Keratinocyte (primary cell): ENCODE data around the gene TIMD4. TPM values are rescaled to one million over a fixed set of nuclear protein-coding genes. Genes with fewer than 3 reads are reported as not detected.

ENCODE experiments used
- DNase-seq: peaks from one replicate; pipeline ENCODE4 v3.0.0-alpha.2; 2011; ENCODE audit warnings: low read depth, missing footprints, low spot score
- FAIRE-seq: peaks from 2 replicates; lab custom pipeline; 2011; peaks lifted over from hg19 to GRCh38; lab: Jason Lieb, UNC
- H2AFZ ChIP-seq: 2 replicates; pipeline ENCODE4 v1.6.0; 2012; ENCODE audit warnings: low read length, control low read depth, inconsistent platforms; ENCODE audit not compliant: control insufficient read depth
- H3K27ac ChIP-seq: 2 replicates; pipeline ENCODE4 v1.5.1; 2011; ENCODE audit warnings: low read length; ENCODE audit not compliant: control insufficient read depth, insufficient read depth
- H3K27me3 ChIP-seq: 3 replicates; pipeline ENCODE4 v1.6.0; 2011; ENCODE audit warnings: low read length; ENCODE audit not compliant: control insufficient read depth, insufficient read depth; ENCODE audit errors: extremely low read depth
- H3K36me3 ChIP-seq, 2 experiments: 2 replicates in 1 of 2; 3 replicates in 1 of 2; pipeline ENCODE4 v1.5.1; 2011; ENCODE audit warnings: low read length in 2 of 2, mild to moderate bottlenecking in 1 of 2; ENCODE audit not compliant: control insufficient read depth in 2 of 2, insufficient read depth in 2 of 2; ENCODE audit errors: extremely low read depth in 1 of 2
- H3K4me1 ChIP-seq: 3 replicates; pipeline ENCODE4 v1.5.1; 2011; ENCODE audit warnings: low read length; ENCODE audit not compliant: control insufficient read depth, insufficient read depth; ENCODE audit errors: extremely low read depth
- H3K4me2 ChIP-seq: 3 replicates; pipeline ENCODE4 v1.6.0; 2011; ENCODE audit warnings: low read depth, low read length; ENCODE audit not compliant: control insufficient read depth, insufficient read depth; ENCODE audit errors: extremely low read depth
- H3K4me3 ChIP-seq, 3 experiments: fragments of 200-600 bp in 1 of 3; sonication (generic) in 1 of 3; 2 replicates in 2 of 3; 3 replicates in 1 of 3; pipeline ENCODE4 v1.5.1; 2011 to 2016; ENCODE audit warnings: low read length in 3 of 3, mild to moderate bottlenecking in 3 of 3, control low read depth in 2 of 3, inconsistent platforms in 1 of 3, low read depth in 1 of 3, mixed read lengths in 1 of 3, mixed run types in 1 of 3, moderate library complexity in 1 of 3; ENCODE audit not compliant: control insufficient read depth in 2 of 3, insufficient read depth in 2 of 3; ENCODE audit errors: extremely low read depth in 1 of 3
- H3K79me2 ChIP-seq: 2 replicates; pipeline ENCODE4 v1.6.0; 2012; ENCODE audit warnings: low read length; ENCODE audit not compliant: control insufficient read depth, insufficient read depth
- H3K9ac ChIP-seq: 3 replicates; pipeline ENCODE4 v1.6.0; 2011; ENCODE audit warnings: low read length; ENCODE audit not compliant: control insufficient read depth, insufficient read depth; ENCODE audit errors: extremely low read depth
- H3K9me1 ChIP-seq: 3 replicates; pipeline ENCODE4 v1.6.0; 2011; ENCODE audit warnings: low read length; ENCODE audit not compliant: control insufficient read depth, insufficient read depth; ENCODE audit errors: extremely low read depth
- H3K9me3 ChIP-seq: 2 replicates; pipeline ENCODE4 v1.5.1; 2012; ENCODE audit warnings: low read depth, low read length; ENCODE audit not compliant: control insufficient read depth
- H4K20me1 ChIP-seq: 3 replicates; pipeline ENCODE4 v1.6.0; 2011; ENCODE audit warnings: low read length; ENCODE audit not compliant: control insufficient read depth, insufficient read depth; ENCODE audit errors: extremely low read depth
- EZH2 ChIP-seq: IDR thresholded peaks from one replicate; pipeline ENCODE4 v1.6.1; 2012; ENCODE audit warnings: inconsistent platforms, mild to moderate bottlenecking, low read length, moderate library complexity
- dilution Hi-C: fragments of 300-500 bp; cut with MboI; formaldehyde crosslinking; loops from one replicate; pipeline ENCODE4 v1.7.0; 2020; ENCODE audit warnings: low sequenced_read_pairs; ENCODE audit not compliant: extremely low pct_ligation_motif_present
- polyA plus RNA-seq, 5 experiments: library from polyadenylated mRNA; depleted of rRNA in 3 of 5; stranded (reverse) in 3 of 5; stranded (forward) in 1 of 5; unstranded in 1 of 5; fragments of >200 nt; gene quantifications; 1 replicate in 1 of 5; 2 replicates in 3 of 5; 3 replicates in 1 of 5; pipeline versions ENCODE4 v1.2.1 to v1.2.3, GENCODE V29; 2011 to 2012; ENCODE audit warnings: missing spikeins in 2 of 5, low read depth in 1 of 5, low replicate concordance in 1 of 5
- TF ChIP-seq, protein P1 (sequence below), 3 experiments: IDR thresholded peaks in 1 of 3; conservative IDR thresholded peaks in 1 of 3; optimal IDR thresholded peaks in 1 of 3; 2 replicates in 2 of 3; 3 replicates in 1 of 3; pipeline versions ENCODE3 to v1.5.1; 2011; ENCODE audit warnings: low read length in 3 of 3, mild to moderate bottlenecking in 3 of 3, moderate library complexity in 2 of 3, control low read depth in 1 of 3, inconsistent platforms in 1 of 3; ENCODE audit not compliant: insufficient read depth in 2 of 3; ENCODE audit errors: extremely low read depth in 1 of 3

Gene TIMD4
- polyA plus RNA-seq, 1 donor (not counting 4 experiments of a cell fraction or from before 2014, with no cell fraction given): not detected

DNA sequence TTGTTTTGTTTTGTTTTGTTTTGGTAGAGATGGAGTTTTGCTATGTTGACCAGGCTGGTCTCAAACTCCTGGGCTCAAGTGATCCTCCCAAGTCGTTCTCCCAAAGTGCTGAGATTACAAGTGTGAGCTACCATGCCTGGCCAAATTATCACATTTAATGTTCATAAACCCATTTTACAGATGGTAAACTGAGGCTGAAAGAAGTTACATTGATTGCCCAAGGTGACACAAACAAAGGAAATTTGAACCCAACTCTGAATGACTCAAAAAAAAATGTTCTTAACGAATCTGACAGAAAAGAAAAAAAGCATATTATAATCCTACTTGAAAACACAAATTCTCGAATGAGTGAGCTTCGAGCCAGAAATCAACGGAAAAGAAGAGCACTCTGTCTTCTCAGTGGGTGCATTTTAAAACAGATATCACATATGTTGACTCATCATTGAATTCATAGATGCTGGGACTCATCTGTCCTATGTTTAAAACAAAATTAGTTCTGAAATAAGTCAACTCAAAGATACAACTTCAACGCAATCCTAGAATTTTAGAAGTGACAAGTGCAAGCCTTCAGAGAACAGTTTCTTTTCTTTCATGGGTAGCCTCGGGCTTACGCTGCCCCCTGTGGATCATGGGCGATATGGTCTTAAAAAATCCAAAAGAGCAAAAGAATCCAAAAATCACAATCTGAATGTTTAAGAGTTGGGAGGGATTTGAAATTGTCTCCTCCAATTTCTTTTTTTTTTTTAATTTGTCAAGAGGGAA, 28.4 kb downstream of the TIMD4 start:
- Histone ChIP-seq H3K79me2 (no peaks in the 10 kb centered on the region), H3K9me3 (peaks cover 3% of the 10 kb centered on the region), H3K27me3 (no peaks in the 10 kb centered on the region), H3K27ac (no peak overlapping the region), H3K9me1 (no peaks in the 10 kb centered on the region), H3K4me3 (no peak overlapping the region), H3K9ac (no peak overlapping the region), H3K4me1 (no peaks in the 10 kb centered on the region), H3K4me2 (no peak overlapping the region), H4K20me1 (no peaks in the 10 kb centered on the region), H2AFZ (no peak overlapping the region), H3K36me3 (no peaks in the 10 kb centered on the region)
- dilution Hi-C loops: no loop called here
- TF ChIP-seq, protein P1, sequence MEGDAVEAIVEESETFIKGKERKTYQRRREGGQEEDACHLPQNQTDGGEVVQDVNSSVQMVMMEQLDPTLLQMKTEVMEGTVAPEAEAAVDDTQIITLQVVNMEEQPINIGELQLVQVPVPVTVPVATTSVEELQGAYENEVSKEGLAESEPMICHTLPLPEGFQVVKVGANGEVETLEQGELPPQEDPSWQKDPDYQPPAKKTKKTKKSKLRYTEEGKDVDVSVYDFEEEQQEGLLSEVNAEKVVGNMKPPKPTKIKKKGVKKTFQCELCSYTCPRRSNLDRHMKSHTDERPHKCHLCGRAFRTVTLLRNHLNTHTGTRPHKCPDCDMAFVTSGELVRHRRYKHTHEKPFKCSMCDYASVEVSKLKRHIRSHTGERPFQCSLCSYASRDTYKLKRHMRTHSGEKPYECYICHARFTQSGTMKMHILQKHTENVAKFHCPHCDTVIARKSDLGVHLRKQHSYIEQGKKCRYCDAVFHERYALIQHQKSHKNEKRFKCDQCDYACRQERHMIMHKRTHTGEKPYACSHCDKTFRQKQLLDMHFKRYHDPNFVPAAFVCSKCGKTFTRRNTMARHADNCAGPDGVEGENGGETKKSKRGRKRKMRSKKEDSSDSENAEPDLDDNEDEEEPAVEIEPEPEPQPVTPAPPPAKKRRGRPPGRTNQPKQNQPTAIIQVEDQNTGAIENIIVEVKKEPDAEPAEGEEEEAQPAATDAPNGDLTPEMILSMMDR (optimal IDR thresholded peaks at IDR 0.05 in 1 of 3, IDR thresholded peaks at IDR 0.05 in 1 of 3, conservative IDR thresholded peaks at IDR 0.05 in 1 of 3; ENCODE audit: extremely low read depth in 1 of 3, insufficient read depth in 2 of 3, low read length in 3 of 3): no peak
- DNase-seq (no peak), FAIRE-seq (no peak)

DNA sequence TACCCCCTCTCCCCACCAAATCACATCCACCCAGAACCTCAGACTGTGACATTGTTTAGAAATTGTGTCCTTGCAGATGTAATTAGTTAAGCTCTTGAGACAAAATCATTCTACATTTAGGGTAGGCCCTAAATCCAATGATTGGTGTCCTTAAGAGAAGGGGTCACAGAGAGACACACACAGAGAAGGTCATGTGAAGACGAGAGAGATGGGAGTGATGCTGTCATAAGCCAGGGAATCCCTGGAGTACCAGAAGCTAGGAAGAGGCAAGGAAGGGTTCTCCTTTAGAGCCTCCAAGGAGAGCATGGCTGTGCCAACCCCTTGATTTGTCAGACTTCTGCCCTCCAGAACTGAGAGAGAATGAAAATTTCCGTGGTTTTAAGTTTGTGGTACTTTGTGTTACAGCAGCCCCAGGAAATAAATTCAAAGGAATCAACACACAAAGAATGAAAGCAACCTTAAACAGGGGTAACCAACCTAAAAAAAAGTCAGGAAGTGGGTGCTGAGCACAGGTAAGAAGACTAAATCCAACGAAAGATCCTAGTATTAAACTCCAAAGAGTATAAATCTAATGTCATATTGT, 33.6 kb downstream of the TIMD4 start:
- no peaks in the 10 kb centered on the region for H3K4me1 ChIP-seq
- H3K9ac ChIP-seq: no peak overlapping the region
- no peak overlapping the region for H3K27ac ChIP-seq
- dilution Hi-C loops: no loop called here
- no peak overlapping the region for H3K4me2 ChIP-seq
- H2AFZ ChIP-seq: no peak overlapping the region
- FAIRE-seq (no peak), DNase-seq (no peak)
- no peaks in the 10 kb centered on the region for H3K9me3 ChIP-seq
- no peak overlapping the region for H3K4me3 ChIP-seq
- H3K36me3 ChIP-seq: no peaks in the 10 kb centered on the region
- no peaks in the 10 kb centered on the region for H3K27me3 ChIP-seq
- H3K9me1 ChIP-seq: no peaks in the 10 kb centered on the region
- H3K79me2 ChIP-seq: no peaks in the 10 kb centered on the region
- H4K20me1 ChIP-seq: no peaks in the 10 kb centered on the region
- TF ChIP-seq, protein P1 (optimal IDR thresholded peaks at IDR 0.05 in 1 of 3, IDR thresholded peaks at IDR 0.05 in 1 of 3, conservative IDR thresholded peaks at IDR 0.05 in 1 of 3; ENCODE audit: extremely low read depth in 1 of 3, insufficient read depth in 2 of 3, low read length in 3 of 3): no peak
- TF ChIP-seq EZH2: no peak
